Loucy (cell line): ENCODE measurements around the gene FAM222B.

Experiments used
- H2AFZ ChIP-seq: fragments of 200-600 bp; sonication (generic); 2 replicates; pipeline ENCODE4 v1.6.0; 2016; ENCODE audit warnings: antibody characterized with exemption, mild to moderate bottlenecking, low read length, moderate library complexity
- H3F3A ChIP-seq: fragments of 200-600 bp; 2 replicates; pipeline ENCODE4 v1.6.0; 2016; ENCODE audit warnings: antibody characterized with exemption, low read depth, mild to moderate bottlenecking
- H3K27me3 ChIP-seq: fragments of 200-600 bp; sonication (generic); 2 replicates; pipeline ENCODE4 v1.6.1; 2014; ENCODE audit warnings: low read length, mild to moderate bottlenecking; ENCODE audit not compliant: insufficient read depth, poor library complexity, severe bottlenecking
- H3K36me3 ChIP-seq: fragments of 200-600 bp; sonication (generic); 2 replicates; pipeline ENCODE4 v1.6.1; 2016; ENCODE audit warnings: low read length; ENCODE audit not compliant: insufficient read depth
- H3K4me1 ChIP-seq: fragments of 200-600 bp; sonication (generic); 2 replicates; pipeline ENCODE4 v1.5.1; 2014; ENCODE audit warnings: low read length, mild to moderate bottlenecking; ENCODE audit not compliant: insufficient read depth, poor library complexity, severe bottlenecking
- H3K4me2 ChIP-seq: fragments of 200-600 bp; sonication (generic); 2 replicates; pipeline ENCODE4 v1.6.0; 2014; ENCODE audit warnings: antibody characterized with exemption, low read length, low read depth, mild to moderate bottlenecking; ENCODE audit not compliant: poor library complexity, severe bottlenecking
- H3K4me3 ChIP-seq: fragments of 200-600 bp; sonication (generic); 2 replicates; pipeline ENCODE4 v1.5.1; 2014; ENCODE audit warnings: low read length, mild to moderate bottlenecking, mixed read lengths; ENCODE audit not compliant: poor library complexity, severe bottlenecking
- H3K79me2 ChIP-seq: fragments of 200-600 bp; sonication (generic); 2 replicates; pipeline ENCODE4 v1.6.1; 2014; ENCODE audit warnings: low read length; ENCODE audit not compliant: insufficient read depth
- H3K9ac ChIP-seq: fragments of 200-600 bp; sonication (generic); 2 replicates; pipeline ENCODE4 v1.6.0; 2014; ENCODE audit warnings: mild to moderate bottlenecking, low read depth, low read length, moderate library complexity; ENCODE audit not compliant: poor library complexity, severe bottlenecking
- H3K9me2 ChIP-seq: fragments of 200-600 bp; sonication (generic); replicated peaks from 2 replicates; pipeline ENCODE4 v1.6.1; 2016; ENCODE audit warnings: low read depth, low read length, mixed read lengths
- H3K9me3 ChIP-seq: fragments of 200-600 bp; sonication (generic); 2 replicates; pipeline ENCODE4 v1.6.1; 2014; ENCODE audit warnings: mild to moderate bottlenecking, antibody characterized with exemption, low read length, low read depth; ENCODE audit not compliant: insufficient read depth
- H4K20me1 ChIP-seq: fragments of 200-600 bp; sonication (generic); 2 replicates; pipeline ENCODE4 v1.6.0; 2014; ENCODE audit warnings: antibody characterized with exemption, low read length, mild to moderate bottlenecking; ENCODE audit not compliant: insufficient read depth, poor library complexity, severe bottlenecking
- EZH2phosphoT487 ChIP-seq: fragments of 200-600 bp; IDR thresholded peaks from 2 replicates; pipeline ENCODE4 v1.6.1; 2018; ENCODE audit warnings: antibody characterized with exemption, mild to moderate bottlenecking, moderate library complexity, borderline replicate concordance
- TF ChIP-seq, protein P1 (sequence below): fragments of 200-600 bp; sonication (generic); conservative IDR thresholded peaks from 2 replicates; pipeline ENCODE4 v1.5.1; 2014; ENCODE audit warnings: mild to moderate bottlenecking, antibody characterized with exemption, low read length

The FAM222B gene

DNA sequence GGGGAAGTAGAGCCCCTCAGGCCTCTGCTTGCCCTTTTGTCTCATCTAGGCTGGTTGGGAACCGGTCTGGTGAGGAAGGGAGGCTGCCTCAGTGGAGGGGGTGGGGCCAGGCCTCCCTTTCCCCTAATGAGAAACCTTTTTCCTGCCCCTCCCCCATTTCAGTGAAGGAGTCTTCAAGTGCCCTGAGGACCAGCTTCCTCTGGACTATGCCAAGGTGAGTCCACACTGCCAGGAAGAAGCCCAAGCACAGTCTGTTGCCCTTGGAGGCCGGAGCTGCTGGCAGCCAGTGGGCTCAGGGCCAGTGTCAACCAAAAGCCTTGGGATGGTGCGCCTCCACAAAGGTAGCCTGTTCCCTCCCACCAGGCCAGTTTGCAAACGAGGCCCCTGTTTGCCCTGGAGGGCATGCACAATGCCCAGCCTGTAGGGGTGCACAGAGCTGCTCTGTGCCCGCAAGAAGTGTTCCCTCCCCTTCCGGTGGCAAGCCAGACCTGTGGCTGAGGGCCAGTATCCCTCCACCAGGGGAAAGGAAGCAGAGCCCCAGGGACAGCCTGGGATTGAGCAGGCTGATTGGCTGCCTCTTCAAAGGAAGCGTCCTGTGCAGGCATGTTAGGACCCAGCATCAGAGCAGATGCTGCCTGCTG, 95.4 kb downstream of the FAM222B start:
- TF ChIP-seq, protein P1, sequence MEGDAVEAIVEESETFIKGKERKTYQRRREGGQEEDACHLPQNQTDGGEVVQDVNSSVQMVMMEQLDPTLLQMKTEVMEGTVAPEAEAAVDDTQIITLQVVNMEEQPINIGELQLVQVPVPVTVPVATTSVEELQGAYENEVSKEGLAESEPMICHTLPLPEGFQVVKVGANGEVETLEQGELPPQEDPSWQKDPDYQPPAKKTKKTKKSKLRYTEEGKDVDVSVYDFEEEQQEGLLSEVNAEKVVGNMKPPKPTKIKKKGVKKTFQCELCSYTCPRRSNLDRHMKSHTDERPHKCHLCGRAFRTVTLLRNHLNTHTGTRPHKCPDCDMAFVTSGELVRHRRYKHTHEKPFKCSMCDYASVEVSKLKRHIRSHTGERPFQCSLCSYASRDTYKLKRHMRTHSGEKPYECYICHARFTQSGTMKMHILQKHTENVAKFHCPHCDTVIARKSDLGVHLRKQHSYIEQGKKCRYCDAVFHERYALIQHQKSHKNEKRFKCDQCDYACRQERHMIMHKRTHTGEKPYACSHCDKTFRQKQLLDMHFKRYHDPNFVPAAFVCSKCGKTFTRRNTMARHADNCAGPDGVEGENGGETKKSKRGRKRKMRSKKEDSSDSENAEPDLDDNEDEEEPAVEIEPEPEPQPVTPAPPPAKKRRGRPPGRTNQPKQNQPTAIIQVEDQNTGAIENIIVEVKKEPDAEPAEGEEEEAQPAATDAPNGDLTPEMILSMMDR, result no peak
- TF ChIP-seq EZH2phosphoT487, result no peak
- no peaks in the 10 kb centered on the region for H3F3A ChIP-seq
- peaks cover 44% of the 10 kb centered on the region for H3K79me2 ChIP-seq
- peaks cover 40% of the 10 kb centered on the region for H4K20me1 ChIP-seq
- H3K9ac ChIP-seq, result peak overlapping the region; percentile 82
- peak overlapping the region; percentile 93 for H3K4me3 ChIP-seq
- no peak overlapping the region for H2AFZ ChIP-seq
- H3K9me3 ChIP-seq, result no peaks in the 10 kb centered on the region
- peaks cover 33% of the 10 kb centered on the region for H3K4me1 ChIP-seq
- H3K9me2 ChIP-seq, result no peaks in the 10 kb centered on the region
- peak overlapping the region; percentile 86 for H3K4me2 ChIP-seq
- H3K27me3 ChIP-seq, result no peaks in the 10 kb centered on the region
- H3K36me3 ChIP-seq, result peaks cover 25% of the 10 kb centered on the region; the same call in 1 of the 2 replicates

DNA sequence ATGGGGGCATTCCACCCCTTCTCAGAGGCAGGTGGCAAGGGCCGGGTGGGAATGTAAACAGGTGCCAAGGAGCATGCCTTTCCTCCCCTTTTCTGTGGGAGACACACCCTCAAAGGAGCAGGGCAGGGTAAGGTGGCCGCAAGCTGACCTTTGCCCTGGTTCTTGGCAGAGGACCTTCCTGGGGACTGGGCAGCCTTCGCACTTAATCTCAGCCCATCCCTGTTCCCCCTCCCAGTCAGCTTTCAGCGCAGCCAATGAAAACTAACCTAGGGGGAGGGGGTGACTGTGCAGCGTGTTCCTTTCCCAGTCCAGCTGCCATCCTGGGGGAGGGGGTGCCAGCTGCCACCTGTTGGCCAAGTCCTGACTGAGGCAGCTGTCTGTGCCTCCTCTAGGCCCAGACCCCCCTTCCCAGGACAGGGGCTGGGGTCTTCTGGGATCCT, 96.0 kb downstream of the FAM222B start:
- H3K9ac ChIP-seq, result peak overlapping the region; percentile 82
- no peak overlapping the region for H2AFZ ChIP-seq
- H3K4me1 ChIP-seq, result peaks cover 33% of the 10 kb centered on the region
- H3K36me3 ChIP-seq, result peaks cover 25% of the 10 kb centered on the region; the same call in 1 of the 2 replicates
- H4K20me1 ChIP-seq, result peaks cover 40% of the 10 kb centered on the region
- H3K27me3 ChIP-seq, result no peaks in the 10 kb centered on the region
- no peaks in the 10 kb centered on the region for H3K9me2 ChIP-seq
- H3K4me3 ChIP-seq, result peak overlapping the region; percentile 93
- H3K9me3 ChIP-seq, result no peaks in the 10 kb centered on the region
- no peak for TF ChIP-seq EZH2phosphoT487
- TF ChIP-seq, protein P1, result no peak
- no peaks in the 10 kb centered on the region for H3F3A ChIP-seq
- H3K4me2 ChIP-seq, result peak overlapping the region; percentile 86
- peaks cover 44% of the 10 kb centered on the region for H3K79me2 ChIP-seq

DNA sequence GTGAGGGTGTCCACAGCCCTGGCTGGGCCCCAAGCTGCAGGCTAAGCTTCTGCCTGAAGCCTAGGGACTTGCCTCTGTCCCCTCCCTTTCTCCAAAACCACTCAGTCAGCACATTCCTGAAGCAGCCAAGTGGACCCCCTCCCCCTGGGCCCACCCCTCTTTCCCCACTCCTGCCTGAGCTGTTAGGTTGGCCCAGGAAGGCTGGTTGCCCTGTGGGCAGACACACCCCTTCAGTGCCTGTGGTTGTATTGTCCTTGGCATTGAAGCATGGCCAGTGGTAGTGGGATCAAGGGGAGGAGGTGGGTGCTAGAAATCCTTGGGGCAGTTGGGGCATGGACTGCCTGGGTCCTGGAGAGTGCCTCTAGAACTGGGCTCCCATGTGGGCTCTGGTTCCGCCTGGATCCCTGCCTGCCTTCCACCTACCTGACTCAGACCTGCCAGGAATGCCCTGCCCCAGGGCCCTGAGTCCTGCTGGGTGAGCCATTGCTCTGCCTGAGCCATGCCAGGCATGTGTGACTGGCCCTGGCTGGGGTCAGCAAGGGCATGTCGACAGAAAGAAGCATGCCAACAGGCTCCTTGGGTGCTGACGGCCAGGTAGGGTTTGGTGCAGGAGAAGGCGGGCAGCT, 96.7 kb downstream of the FAM222B start:
- Histone ChIP-seq H3K4me2 (peak overlapping the region; percentile 86), H3K27me3 (no peaks in the 10 kb centered on the region), H3K4me3 (peak overlapping the region; percentile 93), H3K9ac (peak overlapping the region; percentile 82), H2AFZ (no peak overlapping the region), H3K36me3 (peaks cover 25% of the 10 kb centered on the region; the same call in 1 of the 2 replicates), H3F3A (no peaks in the 10 kb centered on the region), H3K9me2 (no peaks in the 10 kb centered on the region), H3K9me3 (no peaks in the 10 kb centered on the region), H3K79me2 (peaks cover 44% of the 10 kb centered on the region), H4K20me1 (peaks cover 40% of the 10 kb centered on the region), H3K4me1 (peaks cover 33% of the 10 kb centered on the region)
- TF ChIP-seq, protein P1, result no peak
- TF ChIP-seq EZH2phosphoT487, result no peak
